ENCODE results near the gene AIG1.
"Not testable (repeated sequence)": the region's sequence is repeated elsewhere in the genome, so short reads cannot be mapped to it uniquely, and the experiment has no call there.

The AIG1 gene

DNA sequence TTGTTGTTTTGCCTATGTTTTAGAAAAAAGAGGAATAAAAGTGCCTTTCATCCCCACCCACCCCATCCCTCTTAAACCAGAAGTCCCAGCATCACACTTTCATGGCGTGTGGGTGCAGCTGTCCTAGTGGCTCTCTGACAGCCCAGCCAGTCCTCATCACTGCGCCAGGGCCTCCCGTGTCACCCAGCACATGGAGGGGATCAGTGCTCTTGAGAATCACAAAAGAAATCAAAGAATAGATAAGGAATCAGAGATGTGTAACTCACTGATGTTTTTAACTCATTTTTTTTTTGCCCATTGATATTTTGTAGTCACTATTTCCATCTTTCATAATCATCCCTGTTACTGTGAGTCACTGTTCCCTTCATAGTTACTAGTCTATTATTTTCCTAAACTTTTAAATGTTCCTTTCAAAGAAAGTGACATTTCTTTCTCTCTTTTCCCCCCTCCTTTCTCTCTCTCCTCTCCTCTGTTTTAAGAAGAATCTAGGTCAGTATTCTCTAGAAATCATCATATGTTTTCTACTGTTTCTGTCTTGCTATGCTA, 78.6 kb downstream of the AIG1 start:
- DNase-seq (ENCODE audit: insufficient read length, low spot score) (no peak), FAIRE-seq (no peak)
- TF ChIP-seq POLR2A (IDR thresholded peaks at IDR 0.05; ENCODE audit: low read depth, low read length) = no peak

- not testable (repeated sequence) for FAIRE-seq; DNase-seq (ENCODE audit: insufficient read length, low spot score)
Observed at GRCh38 chr6:143139884-143140283, 79.2 kb downstream of the AIG1 start.

DNA sequence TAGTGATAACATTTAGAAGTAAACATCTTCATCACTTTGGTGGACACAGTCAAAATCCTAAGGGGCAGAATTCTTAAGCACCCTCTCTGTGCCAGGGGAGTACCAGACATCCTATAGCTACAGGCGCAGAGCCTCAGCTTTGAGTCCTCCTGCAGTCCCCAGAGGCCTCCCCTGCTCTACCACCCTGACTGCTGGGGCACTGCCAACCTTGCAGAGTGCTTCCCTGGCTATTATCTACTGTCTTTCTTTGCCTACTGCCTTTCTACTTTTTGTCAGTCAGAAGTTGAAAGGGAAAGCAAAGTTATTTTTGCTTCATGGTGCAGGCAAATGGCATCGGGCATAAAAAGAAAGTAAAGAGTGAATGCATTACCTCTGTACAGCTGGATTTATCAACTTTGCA, 80.1 kb downstream of the AIG1 start:
- TF ChIP-seq POLR2A (IDR thresholded peaks at IDR 0.05; ENCODE audit: low read depth, low read length) = no peak
- FAIRE-seq (no peak), DNase-seq (ENCODE audit: insufficient read length, low spot score) (no peak)

GRCh38 chr6:143141442-143141841, 80.8 kb downstream of the AIG1 start:
- TF ChIP-seq POLR2A (IDR thresholded peaks at IDR 0.05; ENCODE audit: low read depth, low read length) = no peak
- FAIRE-seq (no peak), DNase-seq (ENCODE audit: insufficient read length, low spot score) (no peak)

GRCh38 chr6:143146186-143146851, 85.6 kb downstream of the AIG1 start:
- no peak for TF ChIP-seq POLR2A (IDR thresholded peaks at IDR 0.05; ENCODE audit: low read depth, low read length)
- FAIRE-seq (no peak), DNase-seq (ENCODE audit: insufficient read length, low spot score) (no peak)

DNA sequence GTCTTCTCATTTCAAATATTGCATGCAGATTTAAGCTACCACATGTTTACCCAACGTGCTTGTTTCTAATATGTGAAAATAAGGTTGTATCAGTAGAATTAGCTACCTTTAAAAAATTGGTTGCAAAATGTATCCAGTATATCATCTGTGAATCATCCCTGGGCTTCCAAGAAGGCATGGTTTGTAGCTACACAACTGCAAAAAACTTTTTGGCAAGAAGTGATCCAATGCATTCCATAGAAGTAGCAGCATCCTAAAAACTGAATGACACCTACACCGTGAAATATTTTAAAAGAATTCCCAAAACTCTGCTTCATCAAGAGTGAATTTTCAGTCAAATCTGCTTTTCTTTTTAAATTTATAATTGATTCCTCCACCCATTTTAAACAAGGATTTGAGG, 89.1 kb downstream of the AIG1 start:
- TF ChIP-seq POLR2A (IDR thresholded peaks at IDR 0.05; ENCODE audit: low read depth, low read length) = no peak
- DNase-seq (ENCODE audit: insufficient read length, low spot score) (no peak), FAIRE-seq (no peak)

DNA sequence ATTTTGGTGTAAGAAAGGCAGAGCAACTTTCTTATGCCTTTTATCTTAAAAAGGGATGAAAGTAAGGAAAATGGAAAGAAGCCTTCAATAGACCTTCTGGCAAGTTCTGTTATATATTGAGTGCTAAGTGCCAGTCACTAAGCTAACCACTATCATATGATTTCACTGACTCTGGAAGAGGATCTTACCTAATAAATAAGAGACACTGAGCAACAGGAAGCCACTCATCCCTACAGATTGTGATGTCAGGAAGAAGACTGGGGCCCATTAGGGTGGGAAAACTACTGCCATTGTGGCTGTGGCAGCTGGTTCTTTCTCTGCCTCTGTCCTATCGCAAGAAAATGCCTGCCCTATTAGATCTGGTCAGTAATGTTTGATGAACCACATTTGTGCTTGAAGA, 89.6 kb downstream of the AIG1 start:
- FAIRE-seq (no peak), DNase-seq (ENCODE audit: insufficient read length, low spot score) (no peak)
- TF ChIP-seq POLR2A (IDR thresholded peaks at IDR 0.05; ENCODE audit: low read depth, low read length) = no peak

GRCh38 chr6:143151381-143151780, 90.7 kb downstream of the AIG1 start:
- FAIRE-seq (no peak), DNase-seq (ENCODE audit: insufficient read length, low spot score) (no peak)
- no peak for TF ChIP-seq POLR2A (IDR thresholded peaks at IDR 0.05; ENCODE audit: low read depth, low read length)

GRCh38 chr6:143155681-143156080, 95.0 kb downstream of the AIG1 start:
- no peak for TF ChIP-seq POLR2A (IDR thresholded peaks at IDR 0.05; ENCODE audit: low read depth, low read length)
- DNase-seq (ENCODE audit: insufficient read length, low spot score) (no peak), FAIRE-seq (no peak)

DNA sequence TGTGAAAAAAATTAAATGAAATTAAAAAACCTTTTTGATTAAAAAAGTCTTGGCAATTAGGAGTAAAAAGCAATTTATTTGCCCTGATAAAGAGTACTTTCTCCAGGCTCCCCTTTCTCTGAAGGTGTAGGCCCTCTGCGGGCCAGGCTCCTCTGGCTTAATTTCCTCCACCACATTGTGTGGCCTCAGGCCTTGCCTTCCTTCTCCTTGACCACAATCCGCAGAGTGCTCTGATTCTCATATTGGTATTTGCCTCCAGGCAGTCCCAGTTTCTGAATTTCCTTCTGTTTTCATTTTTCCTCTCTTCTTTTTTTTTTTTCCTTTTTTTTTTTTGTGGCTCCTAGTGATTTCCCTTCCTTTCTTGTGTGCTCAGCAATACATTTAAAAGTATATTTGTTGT, 96.4 kb downstream of the AIG1 start:
- no peak for FAIRE-seq
- DNase-seq (ENCODE audit: insufficient read length, low spot score) = no peak

GRCh38 chr6:143158113-143158581, 97.5 kb downstream of the AIG1 start:
- FAIRE-seq (no peak), DNase-seq (ENCODE audit: insufficient read length, low spot score) (no peak)
- no peak for TF ChIP-seq POLR2A (IDR thresholded peaks at IDR 0.05; ENCODE audit: low read depth, low read length)

More for the DNA sequence above, 96.4 kb downstream of the AIG1 start:
- TF ChIP-seq POLR2A (IDR thresholded peaks at IDR 0.05; ENCODE audit: low read depth, low read length) = no peak

GRCh38 chr6:143159001-143159400, 98.3 kb downstream of the AIG1 start:
- DNase-seq (ENCODE audit: insufficient read length, low spot score) = no peak
- FAIRE-seq = no peak
- TF ChIP-seq POLR2A (IDR thresholded peaks at IDR 0.05; ENCODE audit: low read depth, low read length) = no peak

GRCh38 chr6:143160015-143160414, 99.3 kb downstream of the AIG1 start:
- FAIRE-seq = no peak
- no peak for DNase-seq (ENCODE audit: insufficient read length, low spot score)

DNA sequence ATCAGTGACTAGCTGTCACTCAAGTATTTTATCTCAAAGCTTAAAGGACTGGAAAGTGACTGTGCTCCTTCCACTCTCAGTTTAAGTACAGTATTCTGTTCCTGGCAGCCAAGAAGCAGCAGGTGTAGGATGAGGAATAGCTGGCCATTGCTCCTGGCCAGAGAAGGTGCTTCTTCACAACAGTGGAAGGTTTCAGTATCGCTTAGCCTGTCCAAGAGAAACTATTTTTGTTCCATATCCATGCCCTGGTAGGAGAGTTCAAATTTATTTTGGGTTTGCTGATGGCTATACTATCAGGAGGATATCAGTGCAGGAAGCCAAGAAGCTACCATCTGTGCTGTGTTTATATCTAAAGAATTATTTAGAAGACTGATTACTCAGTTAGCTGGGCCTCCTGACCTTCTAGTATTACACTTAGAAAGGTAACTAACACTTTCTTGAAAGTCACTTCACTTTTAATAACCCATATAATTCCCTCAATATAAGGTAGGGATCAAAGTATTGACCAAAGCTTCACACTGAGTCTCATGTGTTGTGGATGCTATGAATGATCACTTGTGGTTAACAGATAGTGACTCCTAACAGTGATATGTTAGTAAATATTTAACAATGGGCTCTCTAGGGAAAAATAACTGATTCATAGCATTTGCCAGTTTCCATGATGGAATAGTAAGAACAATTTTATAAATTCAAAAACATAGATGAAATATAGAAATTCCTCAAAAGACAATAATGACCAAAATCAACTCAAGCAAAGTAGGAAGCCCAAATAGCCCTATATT, 99.9 kb downstream of the AIG1 start:
- no peak for FAIRE-seq
- DNase-seq (ENCODE audit: insufficient read length, low spot score) = no peak
- TF ChIP-seq POLR2A (IDR thresholded peaks at IDR 0.05; ENCODE audit: low read depth, low read length) = no peak

More at GRCh38 chr6:143160015-143160414, 99.3 kb downstream of the AIG1 start:
- no peak for TF ChIP-seq POLR2A (IDR thresholded peaks at IDR 0.05; ENCODE audit: low read depth, low read length)

- FAIRE-seq (no peak), DNase-seq (ENCODE audit: insufficient read length, low spot score) (no peak)
- no peak for TF ChIP-seq POLR2A (IDR thresholded peaks at IDR 0.05; ENCODE audit: low read depth, low read length)
Observed at GRCh38 chr6:143163621-143164020, 102.9 kb downstream of the AIG1 start.
